ENCODE data around the gene ADGRB3. TPM values are rescaled to one million over a fixed set of nuclear protein-coding genes. Genes with fewer than 3 reads are reported as not detected.

The ADGRB3 gene
- total RNA-seq, 1 donor from 2014 or later, result 2.7 TPM

DNA sequence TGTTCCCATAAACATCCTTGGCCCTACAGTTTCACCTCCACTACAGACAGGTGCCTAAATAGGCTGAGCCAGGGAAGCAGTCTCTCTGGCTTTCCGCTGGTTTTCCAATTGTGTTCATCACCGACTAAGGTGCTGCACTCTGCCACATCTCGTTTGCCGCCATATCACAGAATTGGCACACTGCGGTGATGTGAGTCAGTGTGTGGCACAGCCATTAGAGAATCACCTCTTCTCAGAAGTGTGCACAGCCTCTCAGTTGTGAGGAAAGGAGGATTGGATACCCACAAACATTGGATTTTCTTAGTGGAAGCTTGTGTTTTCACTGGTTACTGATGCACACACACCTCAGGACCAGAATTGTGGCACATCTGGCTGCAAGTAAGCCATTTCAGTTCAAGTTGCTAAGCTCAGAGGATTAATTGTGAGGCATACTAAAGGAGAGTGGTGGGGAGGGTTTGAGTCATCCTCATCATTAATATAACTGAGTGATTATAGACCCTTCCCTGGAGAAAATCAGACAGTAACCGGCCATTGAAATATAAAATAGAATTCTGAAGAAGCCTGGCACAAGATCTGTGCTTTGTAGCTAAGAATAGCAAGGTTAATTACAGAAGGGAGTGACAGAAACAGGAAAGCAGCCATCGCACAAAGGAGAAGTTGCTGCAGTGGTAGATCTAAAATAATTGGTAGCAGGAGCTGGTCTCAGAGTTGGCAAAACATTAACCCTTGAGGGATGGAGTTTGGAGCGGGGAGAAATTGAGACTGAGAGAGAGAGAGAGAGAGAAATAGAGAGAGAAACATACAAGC is 654.8 kb downstream of the ADGRB3 start:
- Histone ChIP-seq H3K27me3 (no peaks in the 10 kb centered on the region), H3K4me3 (no peak overlapping the region), H3K36me3 (no peaks in the 10 kb centered on the region), H3K27ac (no peak overlapping the region), H3K9me3 (no peaks in the 10 kb centered on the region), H3K4me1 (no peaks in the 10 kb centered on the region)
- intact Hi-C loops (cut with DNase I), result no loop called here
- TF ChIP-seq, protein P1, sequence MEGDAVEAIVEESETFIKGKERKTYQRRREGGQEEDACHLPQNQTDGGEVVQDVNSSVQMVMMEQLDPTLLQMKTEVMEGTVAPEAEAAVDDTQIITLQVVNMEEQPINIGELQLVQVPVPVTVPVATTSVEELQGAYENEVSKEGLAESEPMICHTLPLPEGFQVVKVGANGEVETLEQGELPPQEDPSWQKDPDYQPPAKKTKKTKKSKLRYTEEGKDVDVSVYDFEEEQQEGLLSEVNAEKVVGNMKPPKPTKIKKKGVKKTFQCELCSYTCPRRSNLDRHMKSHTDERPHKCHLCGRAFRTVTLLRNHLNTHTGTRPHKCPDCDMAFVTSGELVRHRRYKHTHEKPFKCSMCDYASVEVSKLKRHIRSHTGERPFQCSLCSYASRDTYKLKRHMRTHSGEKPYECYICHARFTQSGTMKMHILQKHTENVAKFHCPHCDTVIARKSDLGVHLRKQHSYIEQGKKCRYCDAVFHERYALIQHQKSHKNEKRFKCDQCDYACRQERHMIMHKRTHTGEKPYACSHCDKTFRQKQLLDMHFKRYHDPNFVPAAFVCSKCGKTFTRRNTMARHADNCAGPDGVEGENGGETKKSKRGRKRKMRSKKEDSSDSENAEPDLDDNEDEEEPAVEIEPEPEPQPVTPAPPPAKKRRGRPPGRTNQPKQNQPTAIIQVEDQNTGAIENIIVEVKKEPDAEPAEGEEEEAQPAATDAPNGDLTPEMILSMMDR (IDR thresholded peaks at IDR 0.05), result no peak
- TF ChIP-seq POLR2A (IDR thresholded peaks at IDR 0.05) (no peak), POLR2AphosphoS5 (IDR thresholded peaks at IDR 0.05; ENCODE audit: insufficient read depth in 1 of 2, low read depth in 1 of 2) (no peak)
- no peak for DNase-seq (ENCODE audit: extremely low spot score in 2 of 2)

DNA sequence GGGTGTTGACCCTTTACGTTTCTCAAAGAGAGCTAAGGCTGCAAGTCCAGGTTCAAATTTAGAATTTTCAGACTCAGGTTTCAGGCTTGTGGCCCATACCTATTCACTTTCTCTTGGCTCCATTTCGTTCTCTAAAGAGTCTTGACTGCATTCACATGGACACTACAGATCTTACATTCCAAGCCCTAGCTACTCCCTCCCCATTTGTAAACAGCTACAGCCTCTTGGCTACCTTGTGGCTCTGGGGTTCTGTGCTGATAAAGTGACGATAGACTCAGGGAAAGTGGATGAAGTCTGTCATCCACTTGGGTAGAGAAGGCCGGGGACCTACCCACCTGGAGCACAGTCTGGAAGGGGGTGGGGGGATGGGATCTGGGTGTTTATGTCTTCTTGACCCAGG is 658.4 kb downstream of the ADGRB3 start:
- Histone ChIP-seq H3K36me3 (no peaks in the 10 kb centered on the region), H3K4me3 (no peak overlapping the region), H3K27ac (no peak overlapping the region), H3K4me1 (no peaks in the 10 kb centered on the region), H3K9me3 (no peaks in the 10 kb centered on the region), H3K27me3 (no peaks in the 10 kb centered on the region)
- intact Hi-C loops (cut with DNase I), result no loop called here
- TF ChIP-seq POLR2A (IDR thresholded peaks at IDR 0.05), result no peak
- TF ChIP-seq, protein P1 (IDR thresholded peaks at IDR 0.05), result no peak
- no peak for TF ChIP-seq POLR2AphosphoS5 (IDR thresholded peaks at IDR 0.05; ENCODE audit: insufficient read depth in 1 of 2, low read depth in 1 of 2)
- DNase-seq (ENCODE audit: extremely low spot score in 2 of 2), result no peak

DNA sequence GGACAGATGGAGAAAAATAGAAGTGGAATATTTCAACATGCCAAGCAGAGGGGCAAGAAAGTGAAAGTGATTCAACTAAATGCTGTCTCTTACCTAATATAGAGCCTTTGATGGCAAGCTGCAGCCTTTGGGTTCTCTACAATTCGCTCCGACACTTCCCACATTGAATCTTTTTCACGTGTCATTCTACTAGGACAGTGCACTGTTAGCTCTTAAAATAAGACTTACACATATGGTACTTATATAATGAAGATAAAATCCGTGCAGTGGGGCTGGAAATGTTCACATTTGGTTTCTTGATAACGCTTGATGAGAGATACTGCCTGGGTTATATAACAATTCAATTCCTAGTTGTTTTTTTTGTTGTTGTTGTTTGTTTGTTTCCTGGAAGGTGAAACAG is 659.3 kb downstream of the ADGRB3 start:
- Histone ChIP-seq H3K4me1 (no peaks in the 10 kb centered on the region), H3K27me3 (no peaks in the 10 kb centered on the region), H3K9me3 (no peaks in the 10 kb centered on the region), H3K27ac (no peak overlapping the region), H3K36me3 (no peaks in the 10 kb centered on the region), H3K4me3 (no peak overlapping the region)
- intact Hi-C loops (cut with DNase I), result no loop called here
- TF ChIP-seq, protein P1 (IDR thresholded peaks at IDR 0.05), result no peak
- TF ChIP-seq POLR2AphosphoS5 (IDR thresholded peaks at IDR 0.05; ENCODE audit: insufficient read depth in 1 of 2, low read depth in 1 of 2) (no peak), POLR2A (IDR thresholded peaks at IDR 0.05) (no peak)
- DNase-seq (ENCODE audit: extremely low spot score in 2 of 2), result no peak

DNA sequence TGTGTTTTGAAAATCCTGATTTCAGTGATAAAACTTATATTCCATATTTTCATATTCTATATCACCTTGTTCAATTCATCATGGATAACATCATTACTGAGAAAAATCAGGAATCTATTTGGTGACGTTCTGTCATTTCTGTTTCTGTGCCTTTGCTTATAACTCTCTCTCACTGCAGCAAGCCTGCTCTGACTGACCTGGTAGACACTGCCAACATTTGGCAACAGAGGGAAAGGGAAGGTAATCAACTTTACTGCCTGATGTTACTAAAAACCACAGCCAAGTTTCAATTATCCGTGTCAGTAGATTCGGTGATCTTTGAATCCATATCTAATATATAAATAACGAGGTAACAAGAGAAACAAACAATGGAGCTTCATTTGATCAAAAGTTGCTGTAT is 659.8 kb downstream of the ADGRB3 start:
- no peak for DNase-seq (ENCODE audit: extremely low spot score in 2 of 2)
- intact Hi-C loops (cut with DNase I), result no loop called here
- no peaks in the 10 kb centered on the region for H3K27me3 ChIP-seq
- no peaks in the 10 kb centered on the region for H3K36me3 ChIP-seq
- no peaks in the 10 kb centered on the region for H3K4me1 ChIP-seq
- TF ChIP-seq, protein P1 (IDR thresholded peaks at IDR 0.05), result no peak
- TF ChIP-seq POLR2AphosphoS5 (IDR thresholded peaks at IDR 0.05; ENCODE audit: insufficient read depth in 1 of 2, low read depth in 1 of 2) (no peak), POLR2A (IDR thresholded peaks at IDR 0.05) (no peak)
- H3K9me3 ChIP-seq, result no peaks in the 10 kb centered on the region
- H3K27ac ChIP-seq, result no peak overlapping the region
- no peak overlapping the region for H3K4me3 ChIP-seq

DNA sequence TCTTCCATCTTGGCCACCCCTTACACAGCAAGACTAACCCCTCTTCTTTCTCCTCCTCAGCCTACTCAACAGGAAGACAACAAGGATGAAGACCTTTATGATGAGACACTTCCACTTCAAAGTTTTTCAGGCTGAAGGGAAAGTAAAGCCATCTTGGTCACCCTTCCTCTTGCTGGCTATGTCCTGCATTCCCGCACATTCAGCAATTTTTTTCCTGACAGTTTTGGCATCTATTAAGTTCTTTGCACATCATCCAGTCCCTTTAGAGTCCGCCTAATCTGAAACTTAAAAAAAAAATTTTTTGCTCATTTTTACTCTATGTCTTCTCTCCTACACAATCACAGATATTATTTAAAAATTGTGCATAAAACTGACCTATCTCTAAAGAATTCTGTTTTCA is 668.3 kb downstream of the ADGRB3 start:
- intact Hi-C loops (cut with DNase I), result no loop called here
- Histone ChIP-seq H3K36me3 (no peaks in the 10 kb centered on the region), H3K4me3 (no peak overlapping the region), H3K9me3 (no peaks in the 10 kb centered on the region), H3K27ac (no peak overlapping the region), H3K4me1 (no peaks in the 10 kb centered on the region), H3K27me3 (no peaks in the 10 kb centered on the region)
- TF ChIP-seq POLR2A (IDR thresholded peaks at IDR 0.05), result no peak
- TF ChIP-seq, protein P1 (IDR thresholded peaks at IDR 0.05), result no peak
- TF ChIP-seq POLR2AphosphoS5 (IDR thresholded peaks at IDR 0.05; ENCODE audit: insufficient read depth in 1 of 2, low read depth in 1 of 2), result no peak
- DNase-seq (ENCODE audit: extremely low spot score in 2 of 2), result no peak
